H9 (cell line): ENCODE measurements around the gene F10. TPM values are rescaled to one million over a fixed set of nuclear protein-coding genes. Genes with fewer than 3 reads are reported as not detected.

Experiments used
- DNase-seq: peaks from one replicate; pipeline ENCODE4 v3.0.0-alpha.2; 2017
- H2AFZ ChIP-seq: one replicate; pipeline ENCODE4 v1.6.1; 2013; ENCODE audit warnings: mild to moderate bottlenecking, low read length, control low read depth, moderate library complexity
- H2AK5ac ChIP-seq: 2 replicates; pipeline ENCODE4 v1.6.1; 2013; ENCODE audit warnings: low read length, control low read depth, mixed read lengths; ENCODE audit not compliant: insufficient read length
- H2BK120ac ChIP-seq: one replicate; pipeline ENCODE4 v1.6.1; 2013; ENCODE audit warnings: low read depth, mild to moderate bottlenecking, low read length, control low read depth, inconsistent platforms; ENCODE audit not compliant: poor library complexity, severe bottlenecking
- H2BK12ac ChIP-seq: 2 replicates; pipeline ENCODE4 v1.6.1; 2013; ENCODE audit warnings: low read length, control low read depth, mixed read lengths, low read depth; ENCODE audit not compliant: insufficient read length
- H2BK15ac ChIP-seq: 2 replicates; pipeline ENCODE4 v1.6.1; 2013; ENCODE audit warnings: low read depth, low read length, control low read depth
- H2BK20ac ChIP-seq: one replicate; pipeline ENCODE4 v1.6.1; 2013; ENCODE audit warnings: low read depth, mild to moderate bottlenecking, low read length, control low read depth, inconsistent platforms; ENCODE audit not compliant: poor library complexity, severe bottlenecking
- H2BK5ac ChIP-seq: 2 replicates; pipeline ENCODE4 v1.6.1; 2013; ENCODE audit warnings: low read length, control low read depth, mixed read lengths; ENCODE audit not compliant: insufficient read length
- H3K14ac ChIP-seq: 2 replicates; pipeline ENCODE4 v1.6.1; 2013; ENCODE audit warnings: low read length, control low read depth; ENCODE audit not compliant: insufficient read depth
- H3K18ac ChIP-seq: 2 replicates; pipeline ENCODE4 v1.6.1; 2013; ENCODE audit warnings: low read depth, mild to moderate bottlenecking, mixed read lengths, low read length, control low read depth; ENCODE audit not compliant: insufficient read length
- H3K23ac ChIP-seq: 2 replicates; pipeline ENCODE4 v1.6.1; 2013; ENCODE audit warnings: low read length, control low read depth, mixed read lengths, low read depth; ENCODE audit not compliant: insufficient read length
- H3K23me2 ChIP-seq: 2 replicates; pipeline ENCODE4 v1.6.1; 2013; ENCODE audit warnings: low read depth, mild to moderate bottlenecking, mixed read lengths, low read length, control low read depth; ENCODE audit not compliant: insufficient read length, poor library complexity, severe bottlenecking
- H3K27ac ChIP-seq: 2 replicates; pipeline ENCODE4 v1.5.1; 2013; ENCODE audit warnings: low read length, control low read depth, mixed read lengths, low read depth; ENCODE audit not compliant: insufficient read length
- H3K27me3 ChIP-seq: 2 replicates; pipeline ENCODE4 v1.6.1; 2013; ENCODE audit warnings: low read length, control low read depth, inconsistent platforms; ENCODE audit not compliant: insufficient read depth
- H3K4ac ChIP-seq: 2 replicates; pipeline ENCODE4 v1.6.1; 2013; ENCODE audit warnings: low read depth, mild to moderate bottlenecking, control low read depth, inconsistent platforms, low read length, moderate library complexity
- H3K4me1 ChIP-seq: 2 replicates; pipeline ENCODE4 v1.6.1; 2013; ENCODE audit warnings: low read length, control low read depth, inconsistent platforms; ENCODE audit not compliant: insufficient read depth
- H3K4me2 ChIP-seq: 2 replicates; pipeline ENCODE4 v1.6.1; 2013; ENCODE audit warnings: low read length, control low read depth, mixed read lengths; ENCODE audit not compliant: insufficient read length, insufficient read depth
- H3K56ac ChIP-seq: 2 replicates; pipeline ENCODE4 v1.6.1; 2013; ENCODE audit warnings: low read depth, mild to moderate bottlenecking, mixed read lengths, low read length, control low read depth; ENCODE audit not compliant: insufficient read length
- H3K79me1 ChIP-seq: 2 replicates; pipeline ENCODE4 v1.6.1; 2013; ENCODE audit warnings: low read depth, mild to moderate bottlenecking, moderate library complexity, low read length, control low read depth, inconsistent platforms; ENCODE audit not compliant: insufficient read depth, poor library complexity, severe bottlenecking
- H3K79me2 ChIP-seq: 2 replicates; pipeline ENCODE4 v1.6.1; 2013; ENCODE audit warnings: low read length, control low read depth, inconsistent platforms; ENCODE audit not compliant: insufficient read depth
- H3K9ac ChIP-seq: 2 replicates; pipeline ENCODE4 v1.6.1; 2013; ENCODE audit warnings: low read length, control low read depth, mixed read lengths; ENCODE audit not compliant: insufficient read length; ENCODE audit errors: extremely low read depth
- H3K9me3 ChIP-seq: one replicate; pipeline ENCODE4 v1.6.1; 2013; ENCODE audit warnings: low read depth, low read length, inconsistent platforms; ENCODE audit not compliant: control insufficient read depth
- H3T11ph ChIP-seq: one replicate; pipeline ENCODE4 v1.6.1; 2013; ENCODE audit warnings: mild to moderate bottlenecking, low read length, control low read depth, inconsistent platforms
- H4K20me1 ChIP-seq: one replicate; pipeline ENCODE4 v1.6.1; 2013; ENCODE audit not compliant: control insufficient read depth, insufficient read length, insufficient read depth
- H4K5ac ChIP-seq: 2 replicates; pipeline ENCODE4 v1.6.1; 2013; ENCODE audit warnings: low read depth, mild to moderate bottlenecking, mixed read lengths, low read length, control low read depth; ENCODE audit not compliant: insufficient read length
- H4K8ac ChIP-seq: replicated peaks from 2 replicates; pipeline ENCODE4 v1.6.1; 2013; ENCODE audit warnings: low read length, control low read depth, mixed read lengths, low read depth; ENCODE audit not compliant: insufficient read length
- H4K91ac ChIP-seq: 2 replicates; pipeline ENCODE4 v1.6.1; 2013; ENCODE audit warnings: low read depth, mild to moderate bottlenecking, moderate library complexity, mixed read lengths, low read length, control low read depth; ENCODE audit not compliant: insufficient read length
- H3K27ac Mint-ChIP-seq, 3 experiments: 2 replicates in 2 of 3; 3 replicates in 1 of 3; pipeline ENCODE4 v1.8.0; 2020 to 2021; ENCODE audit warnings: mixed read lengths in 3 of 3, mild to moderate bottlenecking in 1 of 3, moderate library complexity in 1 of 3
- H3K27me3 Mint-ChIP-seq: 2 replicates; pipeline ENCODE4 v1.8.0; 2021; ENCODE audit warnings: low read depth, mild to moderate bottlenecking, moderate library complexity, mixed read lengths
- H3K36me3 Mint-ChIP-seq, 3 experiments: 2 replicates in 2 of 3; 3 replicates in 1 of 3; pipeline ENCODE4 v1.8.0; 2020 to 2021; ENCODE audit warnings: low read depth in 3 of 3, mixed read lengths in 3 of 3; ENCODE audit not compliant: insufficient read depth in 1 of 3
- H3K4me1 Mint-ChIP-seq, 2 experiments: 2 replicates each; pipeline ENCODE4 v1.8.0; 2020; ENCODE audit warnings: mixed read lengths in 2 of 2
- H3K4me3 Mint-ChIP-seq, 2 experiments: 2 replicates in 1 of 2; 3 replicates in 1 of 2; pipeline ENCODE4 v1.8.0; 2020 to 2021; ENCODE audit warnings: mild to moderate bottlenecking in 2 of 2, mixed read lengths in 2 of 2, moderate library complexity in 1 of 2
- H3K9me3 Mint-ChIP-seq, 2 experiments: 2 replicates in 1 of 2; 3 replicates in 1 of 2; pipeline ENCODE4 v1.8.0; 2020; ENCODE audit warnings: mild to moderate bottlenecking in 2 of 2, mixed read lengths in 2 of 2, moderate library complexity in 1 of 2
- WGBS: extraction: QIAGEN DNeasy Blood & Tissue Kit; methylation state at CpG from one replicate; pipeline ENCODE4 v1.1.7; 2013; ENCODE audit warnings: missing lambda C conversion rate, low lambda C conversion rate, mixed read lengths; ENCODE audit not compliant: insufficient read length; ENCODE audit errors: extremely low coverage; 5-methylcytosine and 5-hydroxymethylcytosine counted together
- total RNA-seq: library from RNA; stranded (reverse); gene quantifications from 2 replicates; pipeline ENCODE4 v1.2.1, GENCODE V29; 2021
- TF ChIP-seq, protein P1 (sequence below): fragments of 200-600 bp; sonication (generic); conservative IDR thresholded peaks from 3 replicates; pipeline ENCODE4 v1.8.0; 2021; ENCODE audit warnings: antibody characterized with exemption, mild to moderate bottlenecking

Gene F10
- total RNA-seq, 1 experiment from 2014 or later: 1.7 TPM

DNA sequence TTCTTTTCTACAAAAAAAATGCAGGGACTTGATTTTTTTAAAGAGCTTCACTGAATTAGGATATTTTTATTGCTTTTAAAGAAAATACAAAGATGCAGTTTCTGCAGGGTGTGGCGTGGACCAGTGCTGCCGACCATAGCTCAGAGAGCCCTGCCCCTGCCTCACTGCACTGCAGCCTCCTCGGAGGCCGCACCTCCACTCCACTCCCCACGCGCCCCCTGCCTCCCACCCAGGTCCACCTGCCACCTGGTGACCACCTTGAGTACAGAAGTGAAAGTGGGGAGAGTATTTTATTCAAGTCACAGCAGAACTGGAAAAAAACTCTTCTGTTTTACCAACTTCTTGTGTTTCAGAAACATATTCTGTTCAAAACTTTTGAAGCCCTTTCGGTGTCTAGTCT is 24.9 kb upstream of the F10 start:
- TF ChIP-seq, protein P1, sequence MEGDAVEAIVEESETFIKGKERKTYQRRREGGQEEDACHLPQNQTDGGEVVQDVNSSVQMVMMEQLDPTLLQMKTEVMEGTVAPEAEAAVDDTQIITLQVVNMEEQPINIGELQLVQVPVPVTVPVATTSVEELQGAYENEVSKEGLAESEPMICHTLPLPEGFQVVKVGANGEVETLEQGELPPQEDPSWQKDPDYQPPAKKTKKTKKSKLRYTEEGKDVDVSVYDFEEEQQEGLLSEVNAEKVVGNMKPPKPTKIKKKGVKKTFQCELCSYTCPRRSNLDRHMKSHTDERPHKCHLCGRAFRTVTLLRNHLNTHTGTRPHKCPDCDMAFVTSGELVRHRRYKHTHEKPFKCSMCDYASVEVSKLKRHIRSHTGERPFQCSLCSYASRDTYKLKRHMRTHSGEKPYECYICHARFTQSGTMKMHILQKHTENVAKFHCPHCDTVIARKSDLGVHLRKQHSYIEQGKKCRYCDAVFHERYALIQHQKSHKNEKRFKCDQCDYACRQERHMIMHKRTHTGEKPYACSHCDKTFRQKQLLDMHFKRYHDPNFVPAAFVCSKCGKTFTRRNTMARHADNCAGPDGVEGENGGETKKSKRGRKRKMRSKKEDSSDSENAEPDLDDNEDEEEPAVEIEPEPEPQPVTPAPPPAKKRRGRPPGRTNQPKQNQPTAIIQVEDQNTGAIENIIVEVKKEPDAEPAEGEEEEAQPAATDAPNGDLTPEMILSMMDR: no peak
- no peak overlapping the region for H2AFZ ChIP-seq
- H3K4me2 ChIP-seq: no peak overlapping the region

More for the DNA sequence above, 24.9 kb upstream of the F10 start:
- Histone ChIP-seq H3K27ac (no peak overlapping the region), H3K79me2 (no peaks in the 10 kb centered on the region), H3K9ac (no peak overlapping the region), H3K23ac (no peak overlapping the region), H3K14ac (no peak overlapping the region), H3K4me1 (no peaks in the 10 kb centered on the region), H4K91ac (no peak overlapping the region), H2BK120ac (no peak overlapping the region), H3K23me2 (no peaks in the 10 kb centered on the region), H2BK5ac (no peak overlapping the region), H3K27me3 (no peaks in the 10 kb centered on the region), H2AK5ac (no peak overlapping the region), H3K79me1 (no peaks in the 10 kb centered on the region), H3T11ph (no peak overlapping the region), H4K8ac (no peak overlapping the region), H2BK12ac (no peak overlapping the region), H2BK15ac (no peak overlapping the region), H3K9me3 (no peaks in the 10 kb centered on the region), H4K20me1 (no peaks in the 10 kb centered on the region), H4K5ac (no peak overlapping the region), H3K56ac (no peak overlapping the region), H3K4ac (no peak overlapping the region), H3K18ac (no peak overlapping the region), H2BK20ac (no peak overlapping the region)
- Mint-ChIP-seq H3K4me3 (no peak overlapping the region), H3K27me3 (no peaks in the 10 kb centered on the region; the same call in none of the 2 replicates), H3K9me3 (no peaks in the 10 kb centered on the region), H3K27ac (no peak overlapping the region), H3K4me1 (peaks cover 6 to 9% of the 10 kb centered on the region in 2 experiments), H3K36me3 (no peaks in the 10 kb centered on the region; a peak in 1 of 7 replicates)
- no peak for DNase-seq
- WGBS: no CpG with 5 or more reads among the region's 7 CpGs
